ENCODE data around the gene ADPRM.

- TF ChIP-seq CTCF (IDR thresholded peaks at IDR 0.05; ENCODE audit: borderline replicate concordance, extremely low read depth, low read length, poor library complexity, severe bottlenecking): no peak
- TF ChIP-seq EZH2 (IDR thresholded peaks at IDR 0.05; ENCODE audit: borderline replicate concordance, low read depth, low read length, severe bottlenecking): no peak
These were observed 42.0 kb downstream of the ADPRM start for GRCh38 chr17:10739386-10739785.
